ENCODE data around the gene CXorf58. TPM values are rescaled to one million over a fixed set of nuclear protein-coding genes. Genes with fewer than 3 reads are reported as not detected.

Gene CXorf58
- total RNA-seq, 1 experiment from 2014 or later = not detected

DNA sequence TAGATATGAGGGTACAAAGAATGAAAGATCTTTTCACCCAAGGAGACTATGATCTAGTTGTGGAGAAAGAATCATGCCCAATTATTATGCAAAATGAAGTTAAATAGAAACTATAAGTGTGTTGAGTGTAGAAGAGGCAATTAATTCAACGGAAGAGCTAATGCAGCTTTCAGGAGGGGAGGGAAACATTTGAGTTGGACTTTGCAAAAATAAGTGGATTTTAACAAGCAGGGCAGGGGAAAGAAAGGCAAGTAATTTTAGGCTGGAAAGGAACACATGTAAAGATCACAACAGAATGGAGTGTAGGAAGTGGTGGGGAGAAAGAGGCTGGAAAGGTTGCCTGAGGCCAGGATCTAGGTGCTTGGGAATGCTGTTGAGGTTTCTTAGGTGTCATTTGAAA lies 75.1 kb downstream of the CXorf58 start:
- Mint-ChIP-seq H3K4me3 (ENCODE audit: unreplicated experiment) (no peak overlapping the region), H3K4me1 (ENCODE audit: insufficient read depth, unreplicated experiment) (no peaks in the 10 kb centered on the region), H3K9me3 (ENCODE audit: unreplicated experiment) (no peaks in the 10 kb centered on the region), H3K27me3 (ENCODE audit: insufficient read depth, unreplicated experiment) (peaks cover 51% of the 10 kb centered on the region), H3K36me3 (ENCODE audit: insufficient read depth, unreplicated experiment) (peaks cover 38% of the 10 kb centered on the region), H3K27ac (ENCODE audit: low read depth, unreplicated experiment) (no peak overlapping the region)
- POLR2A ChIA-PET = no interaction called here
- TF ChIP-seq, protein P1, sequence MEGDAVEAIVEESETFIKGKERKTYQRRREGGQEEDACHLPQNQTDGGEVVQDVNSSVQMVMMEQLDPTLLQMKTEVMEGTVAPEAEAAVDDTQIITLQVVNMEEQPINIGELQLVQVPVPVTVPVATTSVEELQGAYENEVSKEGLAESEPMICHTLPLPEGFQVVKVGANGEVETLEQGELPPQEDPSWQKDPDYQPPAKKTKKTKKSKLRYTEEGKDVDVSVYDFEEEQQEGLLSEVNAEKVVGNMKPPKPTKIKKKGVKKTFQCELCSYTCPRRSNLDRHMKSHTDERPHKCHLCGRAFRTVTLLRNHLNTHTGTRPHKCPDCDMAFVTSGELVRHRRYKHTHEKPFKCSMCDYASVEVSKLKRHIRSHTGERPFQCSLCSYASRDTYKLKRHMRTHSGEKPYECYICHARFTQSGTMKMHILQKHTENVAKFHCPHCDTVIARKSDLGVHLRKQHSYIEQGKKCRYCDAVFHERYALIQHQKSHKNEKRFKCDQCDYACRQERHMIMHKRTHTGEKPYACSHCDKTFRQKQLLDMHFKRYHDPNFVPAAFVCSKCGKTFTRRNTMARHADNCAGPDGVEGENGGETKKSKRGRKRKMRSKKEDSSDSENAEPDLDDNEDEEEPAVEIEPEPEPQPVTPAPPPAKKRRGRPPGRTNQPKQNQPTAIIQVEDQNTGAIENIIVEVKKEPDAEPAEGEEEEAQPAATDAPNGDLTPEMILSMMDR (IDR thresholded peaks at IDR 0.05; ENCODE audit: unreplicated experiment) = no peak
- DNase-seq (ENCODE audit: unreplicated experiment) = no peak
- no TSS peak for BruUV-seq (replicated peaks)
- CTCF ChIA-PET = no interaction called here
- intact Hi-C loops (cut with micrococcal nuclease) = no loop called here

Other genes with a start within 250 kb of the CXorf58 start
- 134 and 157 TPM in 2 replicates for gene PRDX4, start 240.5 kb upstream of the CXorf58 start, total RNA-seq (2022)
- gene ACOT9, start 164.7 kb upstream of the CXorf58 start, total RNA-seq (2022) = 71.9 and 83.9 TPM in 2 replicates
- 582 and 687 TPM in 2 replicates for gene SAT1, start 124.8 kb upstream of the CXorf58 start, total RNA-seq (2022)
- 35.9 and 37.2 TPM in 2 replicates for gene APOO, start 68 bp upstream of the CXorf58 start, total RNA-seq (2022)
- 4.8 and 5.6 TPM in 2 replicates for gene KLHL15, start 119.2 kb downstream of the CXorf58 start, total RNA-seq (2022)
- 354 and 391 TPM in 2 replicates for gene EIF2S3, start 146.9 kb downstream of the CXorf58 start, total RNA-seq (2022)
- 69.6 and 72.3 TPM in 2 replicates for gene ZFX, start 241.7 kb downstream of the CXorf58 start, total RNA-seq (2022)